PC-3 (cell line): Measurements from ENCODE around the gene UNC5C. TPM values are rescaled to one million over a fixed set of nuclear protein-coding genes. Genes with fewer than 3 reads are reported as not detected.

Source experiments
- ATAC-seq: fragments of 200-7000 bp; cut with Tn5 transposase; 2 replicates; pipeline ENCODE4 v1.9.1; 2020; ENCODE audit warnings: mild to moderate bottlenecking, moderate library complexity
- BruUV-seq: library from RNA; stranded (reverse); fragments of 400-500 nt; replicated peaks from 2 replicates; lab custom pipeline; 2021; lab: Mats Ljungman, UMichigan
- CTCF ChIA-PET: fragments of 300-600 bp; sonication (Branson Sonifier 250); formaldehyde crosslinking; loops from one replicate; lab custom pipeline; 2022; ENCODE audit warnings: antibody characterized with exemption; lab: Charles Lee
- POLR2A ChIA-PET: fragments of 300-600 bp; sonication (Branson Sonifier 250); formaldehyde crosslinking; loops from one replicate; lab custom pipeline; 2022; ENCODE audit warnings: antibody characterized with exemption; ENCODE audit not compliant: unreplicated experiment; lab: Charles Lee
- DNase-seq: peaks from one replicate; pipeline ENCODE4 v3.0.0-alpha.2; 2015
- H2AFZ ChIP-seq: fragments of 300-600 bp; sonication (generic); 2 replicates; pipeline ENCODE4 v1.6.0; 2016; ENCODE audit warnings: antibody characterized with exemption, low read length
- H3F3A ChIP-seq: fragments of 300-600 bp; sonication (generic); one replicate; pipeline ENCODE4 v1.6.0; 2017; ENCODE audit warnings: antibody characterized with exemption, low read length, control low read depth, mild to moderate bottlenecking; ENCODE audit not compliant: unreplicated experiment
- H3K27ac ChIP-seq: fragments of 300-600 bp; sonication (generic); 2 replicates; pipeline ENCODE4 v1.5.1; 2016; ENCODE audit warnings: mild to moderate bottlenecking, low read length
- H3K27me3 ChIP-seq: fragments of 300-600 bp; sonication (generic); 2 replicates; pipeline ENCODE4 v1.6.1; 2016; ENCODE audit warnings: low read length, mixed read lengths
- H3K36me3 ChIP-seq: fragments of 300-600 bp; sonication (generic); 2 replicates; pipeline ENCODE4 v1.6.1; 2016; ENCODE audit warnings: low read depth, mixed run types, low read length, mixed read lengths
- H3K4me1 ChIP-seq: fragments of 300-600 bp; sonication (generic); 2 replicates; pipeline ENCODE4 v1.5.1; 2016; ENCODE audit warnings: low read length; ENCODE audit not compliant: insufficient read depth
- H3K4me2 ChIP-seq: fragments of 300-600 bp; sonication (generic); 2 replicates; pipeline ENCODE4 v1.6.0; 2016; ENCODE audit warnings: low read length
- H3K4me3 ChIP-seq: fragments of 300-600 bp; sonication (generic); 2 replicates; pipeline ENCODE4 v1.5.1; 2016; ENCODE audit warnings: mild to moderate bottlenecking, low read length, mixed read lengths
- H3K79me2 ChIP-seq: fragments of 300-600 bp; sonication (generic); 2 replicates; pipeline ENCODE4 v1.6.1; 2017; ENCODE audit warnings: low read length, mixed read lengths
- H3K9ac ChIP-seq: fragments of 300-600 bp; sonication (generic); 2 replicates; pipeline ENCODE4 v1.6.0; 2016; ENCODE audit warnings: mild to moderate bottlenecking, low read length
- H3K9me2 ChIP-seq: fragments of 300-600 bp; sonication (generic); replicated peaks from 2 replicates; pipeline ENCODE4 v1.6.1; 2016; ENCODE audit warnings: mixed run types, low read length, mixed read lengths
- H3K9me3 ChIP-seq: fragments of 300-600 bp; sonication (generic); 2 replicates; pipeline ENCODE4 v1.6.1; 2016; ENCODE audit warnings: low read length, mixed read lengths
- H4K20me1 ChIP-seq: fragments of 300-600 bp; sonication (generic); 2 replicates; pipeline ENCODE4 v1.6.1; 2016; ENCODE audit warnings: low read length, mixed read lengths
- EZH2 ChIP-seq: fragments of 300-600 bp; sonication (generic); IDR thresholded peaks from one replicate; pipeline ENCODE4 v1.6.1; 2017; ENCODE audit warnings: antibody characterized with exemption, mild to moderate bottlenecking, low read length; ENCODE audit not compliant: unreplicated experiment
- EZH2phosphoT487 ChIP-seq: fragments of 300-600 bp; sonication (generic); IDR thresholded peaks from 2 replicates; pipeline ENCODE4 v1.6.1; 2018; ENCODE audit warnings: mild to moderate bottlenecking, antibody characterized with exemption, low read length, borderline replicate concordance
- intact Hi-C: fragments of 100-400 bp; cut with micrococcal nuclease; formaldehyde crosslinking; loops from 2 replicates; pipeline ENCODE4 v1.9.0; 2023
- total RNA-seq: library from RNA; depleted of rRNA; stranded (reverse); fragments of >200 nt; gene quantifications from 2 replicates; pipeline ENCODE4 v1.2.3, GENCODE V29; 2014
- TF ChIP-seq, protein P1 (sequence below): fragments of 300-600 bp; sonication (generic); conservative IDR thresholded peaks from 2 replicates; pipeline ENCODE4 v1.5.1; 2017; ENCODE audit warnings: antibody characterized with exemption, low read depth, mild to moderate bottlenecking, low read length

Gene UNC5C
- total RNA-seq, 1 experiment from 2014 or later, result not detected

GRCh38 chr4:95325665-95326064 lies 223.1 kb downstream of the UNC5C start:
- Histone ChIP-seq H3F3A (no peaks in the 10 kb centered on the region), H3K4me1 (no peaks in the 10 kb centered on the region), H3K9me2 (no peaks in the 10 kb centered on the region), H3K79me2 (no peaks in the 10 kb centered on the region), H3K27me3 (no peaks in the 10 kb centered on the region), H3K4me3 (no peak overlapping the region), H3K4me2 (no peak overlapping the region), H4K20me1 (no peaks in the 10 kb centered on the region), H3K36me3 (no peaks in the 10 kb centered on the region), H3K9me3 (no peaks in the 10 kb centered on the region), H3K9ac (no peak overlapping the region), H2AFZ (no peak overlapping the region), H3K27ac (no peak overlapping the region)
- CTCF ChIA-PET, result no interaction called here
- no peak for ATAC-seq
- intact Hi-C loops, result no loop called here
- POLR2A ChIA-PET, result no interaction called here
- no TSS peak for BruUV-seq
- TF ChIP-seq EZH2phosphoT487 (no peak), EZH2 (no peak)
- TF ChIP-seq, protein P1, sequence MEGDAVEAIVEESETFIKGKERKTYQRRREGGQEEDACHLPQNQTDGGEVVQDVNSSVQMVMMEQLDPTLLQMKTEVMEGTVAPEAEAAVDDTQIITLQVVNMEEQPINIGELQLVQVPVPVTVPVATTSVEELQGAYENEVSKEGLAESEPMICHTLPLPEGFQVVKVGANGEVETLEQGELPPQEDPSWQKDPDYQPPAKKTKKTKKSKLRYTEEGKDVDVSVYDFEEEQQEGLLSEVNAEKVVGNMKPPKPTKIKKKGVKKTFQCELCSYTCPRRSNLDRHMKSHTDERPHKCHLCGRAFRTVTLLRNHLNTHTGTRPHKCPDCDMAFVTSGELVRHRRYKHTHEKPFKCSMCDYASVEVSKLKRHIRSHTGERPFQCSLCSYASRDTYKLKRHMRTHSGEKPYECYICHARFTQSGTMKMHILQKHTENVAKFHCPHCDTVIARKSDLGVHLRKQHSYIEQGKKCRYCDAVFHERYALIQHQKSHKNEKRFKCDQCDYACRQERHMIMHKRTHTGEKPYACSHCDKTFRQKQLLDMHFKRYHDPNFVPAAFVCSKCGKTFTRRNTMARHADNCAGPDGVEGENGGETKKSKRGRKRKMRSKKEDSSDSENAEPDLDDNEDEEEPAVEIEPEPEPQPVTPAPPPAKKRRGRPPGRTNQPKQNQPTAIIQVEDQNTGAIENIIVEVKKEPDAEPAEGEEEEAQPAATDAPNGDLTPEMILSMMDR, result no peak
- DNase-seq, result no peak

- Histone ChIP-seq H3K4me1 (no peaks in the 10 kb centered on the region; the same call in 1 of the 2 replicates), H3F3A (no peaks in the 10 kb centered on the region), H3K36me3 (no peaks in the 10 kb centered on the region), H3K4me3 (no peak overlapping the region), H3K9me2 (no peaks in the 10 kb centered on the region), H3K27ac (no peak overlapping the region), H3K9me3 (no peaks in the 10 kb centered on the region), H3K9ac (no peak overlapping the region), H3K4me2 (no peak overlapping the region), H2AFZ (no peak overlapping the region), H4K20me1 (no peaks in the 10 kb centered on the region), H3K79me2 (no peaks in the 10 kb centered on the region), H3K27me3 (no peaks in the 10 kb centered on the region)
- POLR2A ChIA-PET, result no interaction called here
- no TSS peak for BruUV-seq
- intact Hi-C loops, result no loop called here
- DNase-seq, result no peak
- ATAC-seq, result no peak
- TF ChIP-seq, protein P1, result no peak
- TF ChIP-seq EZH2phosphoT487 (no peak), EZH2 (no peak)
- CTCF ChIA-PET, result no interaction called here
Observed at GRCh38 chr4:95319169-95319568, 229.6 kb downstream of the UNC5C start.

- H3K4me3 ChIP-seq, result no peak overlapping the region
- DNase-seq (peak; percentile 7), ATAC-seq (no peak)
- no peaks in the 10 kb centered on the region for H3F3A ChIP-seq
- no peak for TF ChIP-seq EZH2phosphoT487
- no peak for TF ChIP-seq EZH2
- TF ChIP-seq, protein P1, result no peak
- H3K4me2 ChIP-seq, result no peak overlapping the region
- H3K27me3 ChIP-seq, result no peaks in the 10 kb centered on the region
- no peaks in the 10 kb centered on the region for H4K20me1 ChIP-seq
- H3K9me3 ChIP-seq, result no peaks in the 10 kb centered on the region
- H3K4me1 ChIP-seq, result no peaks in the 10 kb centered on the region; the same call in 1 of the 2 replicates
- BruUV-seq, result no TSS peak
- POLR2A ChIA-PET, result no interaction called here
- no peaks in the 10 kb centered on the region for H3K79me2 ChIP-seq
- H3K36me3 ChIP-seq, result no peaks in the 10 kb centered on the region
- no peaks in the 10 kb centered on the region for H3K9me2 ChIP-seq
- intact Hi-C loops, result no loop called here
- CTCF ChIA-PET, result no interaction called here
- H2AFZ ChIP-seq, result no peak overlapping the region
- no peak overlapping the region for H3K9ac ChIP-seq
- H3K27ac ChIP-seq, result no peak overlapping the region
Observed at GRCh38 chr4:95318483-95318882, 230.3 kb downstream of the UNC5C start.
